ENCODE results near the gene TENM3. TPM values are rescaled to one million over a fixed set of nuclear protein-coding genes. Genes with fewer than 3 reads are reported as not detected.

TENM3 gene
- total RNA-seq, 2 experiments from 2014 or later, result not detected

DNA sequence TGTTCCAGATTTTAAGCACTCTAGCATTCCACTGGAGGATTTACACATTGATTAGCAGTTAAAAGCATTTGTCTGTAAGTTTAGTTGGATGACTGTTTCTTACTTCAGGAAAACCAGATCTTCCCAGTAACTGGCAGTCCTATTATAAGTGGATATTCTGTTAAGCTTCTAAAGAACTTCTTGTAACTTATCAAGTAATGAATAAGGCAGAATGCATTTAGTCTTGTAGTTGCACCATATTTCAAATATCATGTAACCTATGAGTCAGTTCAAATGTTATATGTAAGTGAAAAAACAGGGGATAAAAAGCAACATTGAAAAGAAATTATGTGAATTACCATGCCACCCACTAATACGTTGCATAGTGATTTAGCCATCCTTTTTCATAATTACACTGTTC, 30.2 kb upstream of the TENM3 start:
- POLR2A ChIA-PET, result interaction anchor here (0.9 kb wide), 1 partner anchor 75 kb away, joined by 3 read pairs; no protein-coding TSS in a partner anchor

DNA sequence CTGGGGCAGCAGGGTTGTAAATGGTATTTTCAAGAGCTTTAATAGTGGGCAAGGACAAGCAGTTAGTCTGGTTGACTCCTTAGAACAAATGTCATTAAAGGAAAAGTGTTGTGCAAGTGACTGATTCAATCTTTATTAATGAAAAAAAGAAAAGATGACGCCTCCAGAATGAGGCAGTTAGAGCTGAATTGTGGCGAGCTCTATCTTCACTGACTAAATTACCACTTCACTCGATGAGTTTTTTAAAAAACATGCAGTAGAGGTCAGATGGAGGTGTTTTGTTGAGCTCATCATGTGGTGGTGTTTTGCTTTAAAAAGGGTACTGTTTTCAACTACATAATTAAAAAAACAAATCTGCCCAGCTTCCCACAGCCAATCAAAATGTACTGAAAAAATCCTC, 28.1 kb upstream of the TENM3 start:
- no peaks in the 10 kb centered on the region for H3K9me2 ChIP-seq (ENCODE audit: insufficient read depth, low read length)
- TF ChIP-seq EZH2phosphoT487 (IDR thresholded peaks at IDR 0.05; ENCODE audit: borderline replicate concordance, low read depth, low read length), result no peak
- TF ChIP-seq, protein P1, sequence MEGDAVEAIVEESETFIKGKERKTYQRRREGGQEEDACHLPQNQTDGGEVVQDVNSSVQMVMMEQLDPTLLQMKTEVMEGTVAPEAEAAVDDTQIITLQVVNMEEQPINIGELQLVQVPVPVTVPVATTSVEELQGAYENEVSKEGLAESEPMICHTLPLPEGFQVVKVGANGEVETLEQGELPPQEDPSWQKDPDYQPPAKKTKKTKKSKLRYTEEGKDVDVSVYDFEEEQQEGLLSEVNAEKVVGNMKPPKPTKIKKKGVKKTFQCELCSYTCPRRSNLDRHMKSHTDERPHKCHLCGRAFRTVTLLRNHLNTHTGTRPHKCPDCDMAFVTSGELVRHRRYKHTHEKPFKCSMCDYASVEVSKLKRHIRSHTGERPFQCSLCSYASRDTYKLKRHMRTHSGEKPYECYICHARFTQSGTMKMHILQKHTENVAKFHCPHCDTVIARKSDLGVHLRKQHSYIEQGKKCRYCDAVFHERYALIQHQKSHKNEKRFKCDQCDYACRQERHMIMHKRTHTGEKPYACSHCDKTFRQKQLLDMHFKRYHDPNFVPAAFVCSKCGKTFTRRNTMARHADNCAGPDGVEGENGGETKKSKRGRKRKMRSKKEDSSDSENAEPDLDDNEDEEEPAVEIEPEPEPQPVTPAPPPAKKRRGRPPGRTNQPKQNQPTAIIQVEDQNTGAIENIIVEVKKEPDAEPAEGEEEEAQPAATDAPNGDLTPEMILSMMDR (conservative IDR thresholded peaks at IDR 0.05; ENCODE audit: low read length), result no peak
- CTCF ChIA-PET (ENCODE audit: unreplicated experiment), result no interaction called here

More for the DNA sequence above, 30.2 kb upstream of the TENM3 start:
- Histone ChIP-seq H3K27ac (ENCODE audit: low read depth, low read length, poor library complexity, severe bottlenecking) (no peak overlapping the region), H3K4me1 (ENCODE audit: insufficient read depth, low read length, poor library complexity, severe bottlenecking) (no peaks in the 10 kb centered on the region), H3K4me3 (ENCODE audit: low read depth, low read length, poor library complexity, severe bottlenecking) (no peak overlapping the region), H3K4me2 (ENCODE audit: low read length) (no peak overlapping the region), H2AFZ (ENCODE audit: low read length) (no peak overlapping the region), H4K20me1 (ENCODE audit: insufficient read depth, low read length) (no peaks in the 10 kb centered on the region), H3K79me2 (ENCODE audit: insufficient read depth, low read depth, low read length) (no peaks in the 10 kb centered on the region), H3K9me2 (ENCODE audit: insufficient read depth, low read length) (no peaks in the 10 kb centered on the region), H3K9me3 (ENCODE audit: low read length) (no peaks in the 10 kb centered on the region), H3K36me3 (ENCODE audit: insufficient read depth, low read length) (no peaks in the 10 kb centered on the region)
- TF ChIP-seq, protein P1 (conservative IDR thresholded peaks at IDR 0.05; ENCODE audit: low read length), result no peak
- TF ChIP-seq EZH2phosphoT487 (IDR thresholded peaks at IDR 0.05; ENCODE audit: borderline replicate concordance, low read depth, low read length), result no peak
- DNase-seq (ENCODE audit: low spot score), result no peak
- CTCF ChIA-PET (ENCODE audit: unreplicated experiment), result no interaction called here
- intact Hi-C loops (cut with micrococcal nuclease; ENCODE audit: unreplicated experiment), result no loop called here
- BruUV-seq (replicated peaks), result no TSS peak

DNA sequence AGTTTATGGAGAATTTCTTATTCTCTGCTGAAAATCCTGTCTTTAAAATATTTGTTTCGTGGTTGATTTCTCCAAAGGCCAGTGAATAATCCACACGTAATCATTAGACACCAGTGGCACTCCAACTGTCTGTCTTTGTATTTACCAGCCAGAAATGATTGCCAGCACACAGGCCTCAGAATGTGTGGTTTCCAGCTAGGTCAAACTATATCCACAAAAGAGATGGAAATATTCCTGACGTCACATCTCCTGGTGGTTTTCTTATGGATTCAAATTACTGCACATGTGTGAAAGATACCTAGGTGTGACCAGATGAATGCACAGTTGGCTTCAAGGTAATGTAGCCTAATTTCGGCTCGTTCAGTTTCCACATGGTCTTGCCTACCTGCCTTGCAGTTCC, 27.2 kb upstream of the TENM3 start:
- H3K4me3 ChIP-seq (ENCODE audit: low read depth, low read length, poor library complexity, severe bottlenecking), result no peak overlapping the region
- H4K20me1 ChIP-seq (ENCODE audit: insufficient read depth, low read length), result no peaks in the 10 kb centered on the region
- TF ChIP-seq EZH2phosphoT487 (IDR thresholded peaks at IDR 0.05; ENCODE audit: borderline replicate concordance, low read depth, low read length), result no peak
- TF ChIP-seq, protein P1 (conservative IDR thresholded peaks at IDR 0.05; ENCODE audit: low read length), result no peak
- H3K9me3 ChIP-seq (ENCODE audit: low read length), result no peaks in the 10 kb centered on the region
- DNase-seq (ENCODE audit: low spot score), result no peak
- H3K4me1 ChIP-seq (ENCODE audit: insufficient read depth, low read length, poor library complexity, severe bottlenecking), result no peaks in the 10 kb centered on the region
- intact Hi-C loops (cut with micrococcal nuclease; ENCODE audit: unreplicated experiment), result no loop called here
- H3K27ac ChIP-seq (ENCODE audit: low read depth, low read length, poor library complexity, severe bottlenecking), result no peak overlapping the region
- no peaks in the 10 kb centered on the region for H3K9me2 ChIP-seq (ENCODE audit: insufficient read depth, low read length)
- no peak overlapping the region for H3K4me2 ChIP-seq (ENCODE audit: low read length)
- no peaks in the 10 kb centered on the region for H3K36me3 ChIP-seq (ENCODE audit: insufficient read depth, low read length)
- H3K79me2 ChIP-seq (ENCODE audit: insufficient read depth, low read depth, low read length), result no peaks in the 10 kb centered on the region
- ChIA-PET POLR2A (no interaction called here), CTCF (ENCODE audit: unreplicated experiment) (no interaction called here)
- no peak overlapping the region for H2AFZ ChIP-seq (ENCODE audit: low read length)
- BruUV-seq (replicated peaks), result no TSS peak

More for the DNA sequence above, 28.1 kb upstream of the TENM3 start:
- intact Hi-C loops (cut with micrococcal nuclease; ENCODE audit: unreplicated experiment), result no loop called here
- no peak overlapping the region for H3K4me3 ChIP-seq (ENCODE audit: low read depth, low read length, poor library complexity, severe bottlenecking)
- H3K9me3 ChIP-seq (ENCODE audit: low read length), result no peaks in the 10 kb centered on the region
- POLR2A ChIA-PET, result interaction anchor here (0.6 kb wide), 1 partner anchor 1560 kb away, joined by 4 read pairs; no protein-coding TSS in a partner anchor
- no peak overlapping the region for H3K4me2 ChIP-seq (ENCODE audit: low read length)
- no TSS peak for BruUV-seq (replicated peaks)
- no peaks in the 10 kb centered on the region for H3K4me1 ChIP-seq (ENCODE audit: insufficient read depth, low read length, poor library complexity, severe bottlenecking)
- DNase-seq (ENCODE audit: low spot score), result no peak
- no peaks in the 10 kb centered on the region for H3K79me2 ChIP-seq (ENCODE audit: insufficient read depth, low read depth, low read length)
- H3K36me3 ChIP-seq (ENCODE audit: insufficient read depth, low read length), result no peaks in the 10 kb centered on the region
- H3K27ac ChIP-seq (ENCODE audit: low read depth, low read length, poor library complexity, severe bottlenecking), result no peak overlapping the region
- no peaks in the 10 kb centered on the region for H4K20me1 ChIP-seq (ENCODE audit: insufficient read depth, low read length)
- no peak overlapping the region for H2AFZ ChIP-seq (ENCODE audit: low read length)

All from OCI-LY7 (cell line).